Spleen (tissue), 11 donors: ENCODE results near the gene MYORG. TPM values are rescaled to one million over a fixed set of nuclear protein-coding genes. Genes with fewer than 3 reads are reported as not detected.

Source experiments
- DNase-seq: peaks from one replicate; pipeline ENCODE4 v3.0.0-alpha.2; 2020
- H3K27ac ChIP-seq, 8 donors: fragments of 200-600 bp; sonication (generic) in 7 of 8; 1 replicate in 4 of 8; 2 replicates in 4 of 8; pipeline versions ENCODE4 v1.5.0 to v1.8.0; 2016 to 2021; ENCODE audit warnings: inconsistent platforms in 4 of 8, mild to moderate bottlenecking in 4 of 8, moderate library complexity in 1 of 8
- H3K27me3 ChIP-seq, 7 donors: fragments of 200-600 bp; sonication (generic) in 6 of 7; replicated peaks in 1 of 7; 1 replicate in 4 of 7; 2 replicates in 3 of 7; pipeline versions ENCODE4 v1.5.0 to v1.8.0; 2016 to 2021; ENCODE audit warnings: inconsistent platforms in 3 of 7, mild to moderate bottlenecking in 1 of 7
- H3K36me3 ChIP-seq, 6 donors: fragments of 200-600 bp; sonication (generic) in 5 of 6; 1 replicate in 4 of 6; 2 replicates in 2 of 6; pipeline versions ENCODE4 v1.5.0 to v1.8.0; 2016 to 2021; ENCODE audit warnings: inconsistent platforms in 2 of 6
- H3K4me1 ChIP-seq, 6 donors: fragments of 200-600 bp; sonication (generic) in 5 of 6; 1 replicate in 3 of 6; 2 replicates in 3 of 6; pipeline versions ENCODE4 v1.5.0 to v1.8.0; 2016 to 2021; ENCODE audit warnings: inconsistent platforms in 3 of 6
- H3K4me3 ChIP-seq, 8 donors: fragments of 200-600 bp; sonication (generic) in 7 of 8; 1 replicate in 4 of 8; 2 replicates in 4 of 8; pipeline versions ENCODE4 v1.5.0 to v1.8.0; 2016 to 2021; ENCODE audit warnings: inconsistent platforms in 4 of 8, mild to moderate bottlenecking in 4 of 8, moderate library complexity in 2 of 8
- H3K9me3 ChIP-seq, 8 donors: fragments of 200-600 bp; sonication (generic) in 7 of 8; 1 replicate in 4 of 8; 2 replicates in 4 of 8; pipeline versions ENCODE4 v1.5.0 to v1.8.0; 2016 to 2021; ENCODE audit warnings: inconsistent platforms in 4 of 8
- POLR2A ChIP-seq, 3 donors: fragments of 450-650 bp; IDR thresholded peaks; one replicate each; pipeline ENCODE4 v1.5.1; 2017; ENCODE audit warnings: antibody characterized with exemption in 3 of 3, mild to moderate bottlenecking in 1 of 3
- POLR2AphosphoS5 ChIP-seq, 3 donors: sonication (generic); formaldehyde crosslinking; IDR thresholded peaks; one replicate each; pipeline ENCODE4 v1.5.1; 2017; ENCODE audit warnings: antibody characterized with exemption in 3 of 3
- WGBS, 5 donors: extraction: QIAGEN DNeasy Blood & Tissue Kit in 3 of 5; methylation state at CpG; one replicate each; pipeline versions ENCODE4 v1.1.5 to v1.1.7; 2013 to 2018; 5-methylcytosine and 5-hydroxymethylcytosine counted together
- intact Hi-C: fragments of 100-400 bp; cut with DNase I; formaldehyde crosslinking; loops from one replicate; pipeline ENCODE4 v1.15.0; 2023; ENCODE audit warnings: low total_unique reads
- polyA plus RNA-seq, 3 donors: library from polyadenylated mRNA; stranded (reverse); fragments of 200-250 nt; gene quantifications; one replicate each; pipeline ENCODE4 v1.2.1, GENCODE V29; 2013
- total RNA-seq, 7 donors: library from RNA; depleted of rRNA in 3 of 7; stranded (reverse); fragments of >200 nt in 3 of 7; fragmentation: NEBNext Ultra II Directional in 4 of 7; extraction: Animal tissue kit (Norgen Biotek cat#: 25700) in 4 of 7; gene quantifications; one replicate each; pipeline versions ENCODE4 v1.1.0 to v1.2.1, GENCODE V29; 2016 to 2021
- TF ChIP-seq, protein P1 (sequence below), 11 experiments: fragments of 200-600 bp in 7 of 11; fragments of 450-650 bp in 4 of 11; sonication (generic) in 4 of 11; IDR thresholded peaks in 8 of 11; conservative IDR thresholded peaks in 3 of 11; 1 replicate in 7 of 11; 2 replicates in 4 of 11; pipeline versions ENCODE4 v1.4.0 to v1.8.0; 2016 to 2021; ENCODE audit warnings: antibody characterized with exemption in 11 of 11, inconsistent platforms in 4 of 11, mild to moderate bottlenecking in 1 of 11
- donor health status: healthy with polysubstance abuse.
- donor health status: DM: no; HTN: no; CAD: no; lungs with moderate emphysema.
- donor health status: DM: no; HTN: no; CAD: no.
- donor health status: Bipolar disorder and iron deficiency.
- donor health status: healthy.
- donor health status: DM: no; HTN: no; CAD: no.
- donor health status: DM: yes; HTN: yes; CAD: no.

Gene MYORG
- total and polyA plus RNA-seq, 10 donors, result 0.22 to 2.2 (median 1.2) TPM

GRCh38 chr9:34322899-34323591, 53.7 kb downstream of the MYORG start:
- Histone ChIP-seq H3K4me1 (peaks cover 0 to 11% (median 1%) of the 10 kb centered on the region in 6 donors), H3K27me3 (no peaks in the 10 kb centered on the region), H3K36me3 (no peaks in the 10 kb centered on the region), H3K4me3 (no peak overlapping the region), H3K27ac (no peak overlapping the region), H3K9me3 (no peaks in the 10 kb centered on the region)
- WGBS, 5 donors, result 67 to 84% (median 71%) methylated on average over 2 of the region's 2 CpGs
- DNase-seq, result no peak
- no peak for TF ChIP-seq POLR2AphosphoS5 (IDR thresholded peaks at IDR 0.05)
- TF ChIP-seq POLR2A (IDR thresholded peaks at IDR 0.05), result no peak
- TF ChIP-seq, protein P1, sequence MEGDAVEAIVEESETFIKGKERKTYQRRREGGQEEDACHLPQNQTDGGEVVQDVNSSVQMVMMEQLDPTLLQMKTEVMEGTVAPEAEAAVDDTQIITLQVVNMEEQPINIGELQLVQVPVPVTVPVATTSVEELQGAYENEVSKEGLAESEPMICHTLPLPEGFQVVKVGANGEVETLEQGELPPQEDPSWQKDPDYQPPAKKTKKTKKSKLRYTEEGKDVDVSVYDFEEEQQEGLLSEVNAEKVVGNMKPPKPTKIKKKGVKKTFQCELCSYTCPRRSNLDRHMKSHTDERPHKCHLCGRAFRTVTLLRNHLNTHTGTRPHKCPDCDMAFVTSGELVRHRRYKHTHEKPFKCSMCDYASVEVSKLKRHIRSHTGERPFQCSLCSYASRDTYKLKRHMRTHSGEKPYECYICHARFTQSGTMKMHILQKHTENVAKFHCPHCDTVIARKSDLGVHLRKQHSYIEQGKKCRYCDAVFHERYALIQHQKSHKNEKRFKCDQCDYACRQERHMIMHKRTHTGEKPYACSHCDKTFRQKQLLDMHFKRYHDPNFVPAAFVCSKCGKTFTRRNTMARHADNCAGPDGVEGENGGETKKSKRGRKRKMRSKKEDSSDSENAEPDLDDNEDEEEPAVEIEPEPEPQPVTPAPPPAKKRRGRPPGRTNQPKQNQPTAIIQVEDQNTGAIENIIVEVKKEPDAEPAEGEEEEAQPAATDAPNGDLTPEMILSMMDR (IDR thresholded peaks at IDR 0.05 in 8 of 11, conservative IDR thresholded peaks at IDR 0.05 in 3 of 11), result no peak
- intact Hi-C loops, result no loop called here

- DNase-seq, result no peak
- no peak overlapping the region for H3K27ac ChIP-seq
- no peaks in the 10 kb centered on the region for H3K9me3 ChIP-seq
- intact Hi-C loops, result no loop called here
- no peak overlapping the region for H3K4me3 ChIP-seq
- TF ChIP-seq POLR2AphosphoS5 (IDR thresholded peaks at IDR 0.05) (no peak), POLR2A (IDR thresholded peaks at IDR 0.05) (no peak)
- TF ChIP-seq, protein P1 (IDR thresholded peaks at IDR 0.05 in 8 of 11, conservative IDR thresholded peaks at IDR 0.05 in 3 of 11), result no peak
- WGBS, 5 donors, result 66 to 82% (median 80%) methylated on average over 7 of the region's 7 CpGs
- H3K36me3 ChIP-seq, result no peaks in the 10 kb centered on the region
- peaks cover 0 to 6% (median 0%) of the 10 kb centered on the region in 6 donors for H3K4me1 ChIP-seq
- no peaks in the 10 kb centered on the region for H3K27me3 ChIP-seq
Measured at GRCh38 chr9:34321451-34321850, 55.2 kb downstream of the MYORG start.

GRCh38 chr9:34318163-34318790, 58.4 kb downstream of the MYORG start:
- no peak for DNase-seq
- Histone ChIP-seq H3K36me3 (no peaks in the 10 kb centered on the region), H3K9me3 (no peaks in the 10 kb centered on the region), H3K4me1 (no peaks in the 10 kb centered on the region), H3K4me3 (no peak overlapping the region), H3K27ac (no peak overlapping the region), H3K27me3 (no peaks in the 10 kb centered on the region)
- intact Hi-C loops, result no loop called here
- TF ChIP-seq POLR2A (IDR thresholded peaks at IDR 0.05) (no peak), POLR2AphosphoS5 (IDR thresholded peaks at IDR 0.05) (no peak)
- TF ChIP-seq, protein P1 (IDR thresholded peaks at IDR 0.05 in 8 of 11, conservative IDR thresholded peaks at IDR 0.05 in 3 of 11), result no peak
- WGBS, 5 donors, result 95 to 97% (median 96%) methylated on average over 31 to 44 of the region's 44 CpGs

DNA sequence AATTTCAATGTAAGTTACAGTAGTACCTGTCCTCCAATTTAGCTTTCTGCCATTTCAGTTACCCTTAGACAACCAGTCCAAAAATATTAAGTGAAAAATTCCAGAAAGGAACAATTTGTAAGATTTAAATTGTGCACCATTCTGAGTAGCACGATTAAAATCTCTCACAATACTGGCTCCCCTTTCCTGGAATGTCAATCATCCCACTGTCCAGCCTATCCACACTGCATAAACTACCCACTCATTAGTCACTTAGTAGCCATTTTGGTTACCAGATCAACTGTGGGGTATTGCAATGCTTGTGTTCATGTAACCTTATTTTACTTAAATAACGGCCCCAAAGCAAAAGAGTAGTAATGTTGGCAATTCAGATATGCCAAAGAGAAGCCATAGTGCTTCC, 59.3 kb downstream of the MYORG start:
- no peaks in the 10 kb centered on the region for H3K4me1 ChIP-seq
- intact Hi-C loops, result no loop called here
- no peak overlapping the region for H3K27ac ChIP-seq
- no peaks in the 10 kb centered on the region for H3K36me3 ChIP-seq
- TF ChIP-seq, protein P1 (IDR thresholded peaks at IDR 0.05 in 8 of 11, conservative IDR thresholded peaks at IDR 0.05 in 3 of 11), result no peak
- TF ChIP-seq POLR2A (IDR thresholded peaks at IDR 0.05) (no peak), POLR2AphosphoS5 (IDR thresholded peaks at IDR 0.05) (no peak)
- no peak for DNase-seq
- H3K4me3 ChIP-seq, result no peak overlapping the region
- H3K9me3 ChIP-seq, result no peaks in the 10 kb centered on the region
- 83 to 96% (median 88%) methylated on average over 2 of the region's 2 CpGs for WGBS, 5 donors
- no peaks in the 10 kb centered on the region for H3K27me3 ChIP-seq
